ENCODE results near the gene DPP6.
"Not testable (repeated sequence)": the region's sequence is repeated elsewhere in the genome, so short reads cannot be mapped to it uniquely, and the experiment has no call there.

DNA sequence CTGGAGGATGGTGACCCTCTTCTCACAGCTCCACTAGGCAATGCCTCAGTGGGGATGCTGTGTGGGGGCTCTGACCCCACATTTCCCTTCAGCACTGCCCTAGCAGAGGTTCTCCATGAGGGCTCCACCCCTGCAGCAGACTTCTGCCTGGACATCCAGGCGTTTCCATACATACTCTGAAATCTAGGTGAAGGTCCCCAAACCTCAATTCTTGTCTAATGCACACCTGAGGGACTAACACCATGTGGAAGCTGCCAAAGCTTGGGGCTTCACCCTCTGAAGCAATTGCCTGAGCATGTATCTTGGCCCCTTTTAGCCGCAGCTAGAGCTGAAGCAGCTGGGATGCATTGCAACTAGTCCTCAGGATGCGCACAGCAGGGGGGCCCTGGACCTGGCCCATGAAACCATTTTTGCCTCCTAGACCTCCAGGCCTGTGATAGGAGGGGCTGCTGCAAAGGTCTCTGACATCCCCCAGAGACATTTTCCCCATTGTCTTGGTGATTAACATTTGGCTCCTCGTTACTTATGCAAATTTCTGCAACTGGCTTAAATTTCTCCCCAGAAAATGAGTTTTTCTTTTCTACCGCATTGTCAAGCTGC is 882.3 kb downstream of the DPP6 start:
- TF ChIP-seq EP300 (IDR thresholded peaks at IDR 0.05): not testable (repeated sequence)
- TF ChIP-seq, protein P1, sequence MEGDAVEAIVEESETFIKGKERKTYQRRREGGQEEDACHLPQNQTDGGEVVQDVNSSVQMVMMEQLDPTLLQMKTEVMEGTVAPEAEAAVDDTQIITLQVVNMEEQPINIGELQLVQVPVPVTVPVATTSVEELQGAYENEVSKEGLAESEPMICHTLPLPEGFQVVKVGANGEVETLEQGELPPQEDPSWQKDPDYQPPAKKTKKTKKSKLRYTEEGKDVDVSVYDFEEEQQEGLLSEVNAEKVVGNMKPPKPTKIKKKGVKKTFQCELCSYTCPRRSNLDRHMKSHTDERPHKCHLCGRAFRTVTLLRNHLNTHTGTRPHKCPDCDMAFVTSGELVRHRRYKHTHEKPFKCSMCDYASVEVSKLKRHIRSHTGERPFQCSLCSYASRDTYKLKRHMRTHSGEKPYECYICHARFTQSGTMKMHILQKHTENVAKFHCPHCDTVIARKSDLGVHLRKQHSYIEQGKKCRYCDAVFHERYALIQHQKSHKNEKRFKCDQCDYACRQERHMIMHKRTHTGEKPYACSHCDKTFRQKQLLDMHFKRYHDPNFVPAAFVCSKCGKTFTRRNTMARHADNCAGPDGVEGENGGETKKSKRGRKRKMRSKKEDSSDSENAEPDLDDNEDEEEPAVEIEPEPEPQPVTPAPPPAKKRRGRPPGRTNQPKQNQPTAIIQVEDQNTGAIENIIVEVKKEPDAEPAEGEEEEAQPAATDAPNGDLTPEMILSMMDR (IDR thresholded peaks at IDR 0.05): not testable (repeated sequence)

Measured in tibial nerve (tissue), 4 donors.